Measurements from ENCODE around the gene TMED10. TPM values are rescaled to one million over a fixed set of nuclear protein-coding genes. Genes with fewer than 3 reads are reported as not detected.

Gene TMED10
- total RNA-seq, 3 donors from 2014 or later = 223 to 411 (median 317) TPM

DNA sequence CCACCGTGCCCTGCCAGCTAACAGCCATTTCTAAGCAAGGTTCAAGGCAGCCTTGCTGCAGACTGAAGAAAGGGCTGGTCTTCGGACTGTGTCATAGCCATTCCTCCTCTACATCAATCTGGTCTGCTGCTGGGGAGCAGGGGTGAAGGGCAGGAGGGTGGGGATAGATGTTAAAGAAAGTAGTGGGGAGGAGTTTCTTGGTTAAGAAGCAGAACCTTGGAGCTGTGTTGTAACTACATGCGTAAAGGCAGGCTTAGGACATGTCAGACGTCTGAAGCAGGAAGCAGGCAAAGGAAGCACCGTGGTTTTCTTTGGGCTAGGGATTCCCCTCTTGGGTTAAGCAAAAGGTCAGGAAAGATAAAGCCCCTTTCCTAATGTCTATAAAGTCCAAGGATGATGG lies 31.5 kb downstream of the TMED10 start:
- TF ChIP-seq, protein P1, sequence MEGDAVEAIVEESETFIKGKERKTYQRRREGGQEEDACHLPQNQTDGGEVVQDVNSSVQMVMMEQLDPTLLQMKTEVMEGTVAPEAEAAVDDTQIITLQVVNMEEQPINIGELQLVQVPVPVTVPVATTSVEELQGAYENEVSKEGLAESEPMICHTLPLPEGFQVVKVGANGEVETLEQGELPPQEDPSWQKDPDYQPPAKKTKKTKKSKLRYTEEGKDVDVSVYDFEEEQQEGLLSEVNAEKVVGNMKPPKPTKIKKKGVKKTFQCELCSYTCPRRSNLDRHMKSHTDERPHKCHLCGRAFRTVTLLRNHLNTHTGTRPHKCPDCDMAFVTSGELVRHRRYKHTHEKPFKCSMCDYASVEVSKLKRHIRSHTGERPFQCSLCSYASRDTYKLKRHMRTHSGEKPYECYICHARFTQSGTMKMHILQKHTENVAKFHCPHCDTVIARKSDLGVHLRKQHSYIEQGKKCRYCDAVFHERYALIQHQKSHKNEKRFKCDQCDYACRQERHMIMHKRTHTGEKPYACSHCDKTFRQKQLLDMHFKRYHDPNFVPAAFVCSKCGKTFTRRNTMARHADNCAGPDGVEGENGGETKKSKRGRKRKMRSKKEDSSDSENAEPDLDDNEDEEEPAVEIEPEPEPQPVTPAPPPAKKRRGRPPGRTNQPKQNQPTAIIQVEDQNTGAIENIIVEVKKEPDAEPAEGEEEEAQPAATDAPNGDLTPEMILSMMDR (IDR thresholded peaks at IDR 0.05) = no peak
- Histone ChIP-seq H3K4me1 (ENCODE audit: low read depth) (peaks cover 22% of the 10 kb centered on the region), H3K36me3 (ENCODE audit: low read depth) (no peaks in the 10 kb centered on the region), H3K9me3 (no peaks in the 10 kb centered on the region), H3K4me3 (no peak overlapping the region)
- ATAC-seq (peak; percentile 40), DNase-seq (peak in 1 of 3 donors; percentile 21)
- intact Hi-C loops (cut with DNase I, micrococcal nuclease) = loop anchor here in 1 of 2 donors (10.0 kb wide), 1 partner anchor 340 kb away; no protein-coding TSS in a partner anchor

DNA sequence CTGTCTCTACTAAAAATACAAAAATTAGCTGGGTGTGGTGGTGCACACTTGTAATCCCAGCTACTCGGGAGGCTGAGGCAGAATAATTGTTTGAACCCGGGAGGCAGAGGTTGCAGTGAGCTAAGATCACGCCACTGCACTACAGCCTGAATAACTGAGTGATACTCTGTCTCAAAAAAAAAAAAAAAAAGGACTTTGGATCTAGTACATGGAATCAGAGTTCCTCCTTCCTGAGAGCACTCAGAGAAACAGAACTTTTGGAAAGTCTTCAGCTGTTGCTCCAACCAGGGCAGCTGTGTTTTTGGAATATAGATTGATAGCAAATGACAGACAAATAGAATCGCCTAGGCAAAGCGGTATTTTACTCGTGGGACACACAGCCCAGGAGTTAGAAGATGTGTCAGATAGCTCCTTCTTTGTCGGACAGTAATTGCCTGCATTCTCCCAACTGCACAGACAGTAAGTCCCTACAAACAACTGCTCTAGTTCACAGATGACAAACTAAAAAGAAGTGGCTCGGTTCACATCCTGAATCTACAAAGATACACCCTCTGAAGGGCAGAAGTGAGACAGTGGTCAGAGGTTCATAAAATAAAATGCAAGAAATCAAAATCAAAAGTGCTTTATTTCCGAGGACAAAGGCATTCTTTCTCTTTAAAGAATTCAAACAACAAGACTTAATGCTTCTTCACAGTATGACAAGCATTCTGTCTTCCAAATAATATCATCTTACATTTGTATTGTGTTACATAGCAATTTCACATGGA lies 32.5 kb downstream of the TMED10 start:
- Histone ChIP-seq H3K9me3 (no peaks in the 10 kb centered on the region), H3K4me3 (no peak overlapping the region), H3K4me1 (ENCODE audit: low read depth) (peaks cover 22% of the 10 kb centered on the region), H3K36me3 (ENCODE audit: low read depth) (no peaks in the 10 kb centered on the region)
- ATAC-seq (peak; percentile 28), DNase-seq (no peak)
- intact Hi-C loops (cut with DNase I, micrococcal nuclease) = loop anchor here in 1 of 2 donors (10.0 kb wide), 1 partner anchor 341 kb away; no protein-coding TSS in a partner anchor
- TF ChIP-seq, protein P1 (IDR thresholded peaks at IDR 0.05) = no peak

DNA sequence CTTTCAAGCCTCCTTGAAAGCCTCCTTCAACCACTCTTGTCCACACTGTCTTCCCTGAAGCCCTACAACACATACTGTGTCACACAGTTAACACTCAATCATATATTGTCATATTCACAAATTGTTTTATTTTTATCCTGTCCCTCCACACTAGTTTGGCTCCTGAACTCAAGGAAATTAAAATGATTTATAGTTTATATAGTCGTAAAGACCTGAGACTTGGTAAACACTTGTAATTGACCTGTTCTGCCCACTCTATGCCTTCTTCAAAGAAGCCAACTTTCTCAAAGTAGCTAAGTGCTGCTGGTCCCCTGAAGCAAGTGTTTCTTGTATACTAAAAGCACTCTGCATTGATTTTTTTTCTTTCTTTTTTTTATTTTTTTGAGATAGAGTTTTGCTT lies 33.9 kb downstream of the TMED10 start:
- Histone ChIP-seq H3K36me3 (ENCODE audit: low read depth) (no peaks in the 10 kb centered on the region), H3K4me1 (ENCODE audit: low read depth) (peaks cover 22% of the 10 kb centered on the region), H3K4me3 (no peak overlapping the region), H3K9me3 (no peaks in the 10 kb centered on the region)
- ATAC-seq (peak; percentile 38), DNase-seq (no peak)
- TF ChIP-seq, protein P1 (IDR thresholded peaks at IDR 0.05) = no peak
- intact Hi-C loops (cut with DNase I, micrococcal nuclease) = loop anchor here in 1 of 2 donors (10.0 kb wide), 1 partner anchor 342 kb away; no protein-coding TSS in a partner anchor

DNA sequence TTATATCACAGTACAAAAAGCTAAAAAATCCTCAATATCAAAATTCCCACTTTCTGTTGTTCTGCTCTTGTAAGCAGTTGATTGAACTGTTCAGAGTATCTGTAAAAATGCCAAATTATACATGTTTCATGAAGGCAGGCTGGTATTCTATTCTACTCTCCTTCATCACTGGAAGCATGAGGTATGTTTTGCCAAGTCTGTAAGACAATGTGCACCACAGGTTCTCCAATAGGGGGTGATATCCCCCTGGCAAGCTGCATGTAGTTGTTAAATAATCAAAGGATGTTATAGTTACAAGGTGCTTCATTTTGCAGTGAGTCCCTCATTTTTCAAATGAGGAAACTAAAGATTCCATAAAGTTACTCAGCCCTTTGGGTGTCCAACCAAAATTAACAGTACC lies 34.4 kb downstream of the TMED10 start:
- ATAC-seq (peak; percentile 56), DNase-seq (no peak)
- H3K36me3 ChIP-seq (ENCODE audit: low read depth) = no peaks in the 10 kb centered on the region
- intact Hi-C loops (cut with DNase I, micrococcal nuclease) = loop anchor here in 1 of 2 donors (10.0 kb wide), 1 partner anchor 343 kb away; no protein-coding TSS in a partner anchor
- peaks cover 22% of the 10 kb centered on the region for H3K4me1 ChIP-seq (ENCODE audit: low read depth)
- TF ChIP-seq, protein P1 (IDR thresholded peaks at IDR 0.05) = peak; percentile 11
- no peaks in the 10 kb centered on the region for H3K9me3 ChIP-seq
- H3K4me3 ChIP-seq = no peak overlapping the region

DNA sequence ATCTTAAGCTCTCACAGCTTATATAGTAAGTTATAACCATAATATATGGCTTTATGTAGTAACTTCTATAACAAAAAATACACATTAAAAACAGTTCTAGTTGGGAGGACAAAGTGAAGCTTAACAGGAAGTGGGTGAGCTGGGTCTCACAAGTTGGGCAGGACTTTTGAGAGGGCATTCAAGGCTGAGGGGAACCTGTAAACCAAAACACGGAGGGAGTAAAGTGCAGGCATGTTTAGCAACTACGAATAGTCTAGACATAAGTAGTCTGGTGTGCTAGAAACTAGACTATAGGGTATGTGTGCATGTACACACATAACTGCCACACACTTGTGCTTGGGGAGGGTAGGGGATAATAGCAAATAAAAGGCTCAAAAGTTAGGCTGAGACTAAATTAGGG lies 35.4 kb downstream of the TMED10 start:
- intact Hi-C loops (cut with DNase I, micrococcal nuclease) = loop anchor here in 1 of 2 donors (10.0 kb wide), 1 partner anchor 344 kb away; no protein-coding TSS in a partner anchor
- DNase-seq (no peak), ATAC-seq (no peak)
- Histone ChIP-seq H3K4me1 (ENCODE audit: low read depth) (peaks cover 22% of the 10 kb centered on the region), H3K9me3 (no peaks in the 10 kb centered on the region), H3K36me3 (ENCODE audit: low read depth) (no peaks in the 10 kb centered on the region), H3K4me3 (no peak overlapping the region)
- TF ChIP-seq, protein P1 (IDR thresholded peaks at IDR 0.05) = no peak
